Peyer's patch (tissue), 4 donors: Measurements from ENCODE around the gene POTEJ. TPM values are rescaled to one million over a fixed set of nuclear protein-coding genes. Genes with fewer than 3 reads are reported as not detected.
A peak's percentile ranks its signal among the peaks of the same experiment; 100 is the strongest.
"Not testable (repeated sequence)": the region's sequence is repeated elsewhere in the genome, so short reads cannot be mapped to it uniquely, and the experiment has no call there.

Experiments used
- DNase-seq, 3 donors: peaks; one replicate each; pipeline ENCODE4 v3.0.0-alpha.2; 2017 to 2019
- H3K27ac ChIP-seq, 4 donors: fragments of 200-600 bp; sonication (generic); one replicate each; pipeline ENCODE4 v1.5.1; 2016 to 2019
- H3K27me3 ChIP-seq, 2 donors: fragments of 200-600 bp; sonication (generic); one replicate each; pipeline ENCODE4 v1.5.1; 2019
- H3K36me3 ChIP-seq, 3 donors: fragments of 200-600 bp; sonication (generic); one replicate each; pipeline ENCODE4 v1.5.1; 2016 to 2019
- H3K4me1 ChIP-seq, 4 donors: fragments of 200-600 bp; sonication (generic); one replicate each; pipeline ENCODE4 v1.5.1; 2016 to 2019
- H3K4me3 ChIP-seq, 4 donors: fragments of 200-600 bp; sonication (generic); 1 replicate in 3 of 4; 2 replicates in 1 of 4; pipeline ENCODE4 v1.5.1; 2016 to 2019; ENCODE audit warnings: mild to moderate bottlenecking in 1 of 4
- H3K9me3 ChIP-seq, 4 donors: fragments of 200-600 bp; sonication (generic); one replicate each; pipeline ENCODE4 v1.5.1; 2016 to 2019; ENCODE audit warnings: mild to moderate bottlenecking in 1 of 4
- total RNA-seq, 4 donors: library from RNA; depleted of rRNA; stranded (reverse); fragments of >200 nt; gene quantifications; one replicate each; pipeline ENCODE4 v1.1.0, GENCODE V29; 2016

Gene POTEJ
- 1 to 10 TPM in 1 of 4 donors, not detected in 3; 1.7 TPM for total RNA-seq

- not testable (repeated sequence) for DNase-seq, H3K4me3 ChIP-seq, H3K27me3 ChIP-seq, H3K36me3 ChIP-seq, H3K4me1 ChIP-seq, H3K9me3 ChIP-seq, H3K27ac ChIP-seq
Observed at GRCh38 chr2:130611140-130611539, at the start of gene POTEJ. POTEJ (plus strand) TSS chr2:130611440; CDS start chr2:130611533, 93 bp downstream.

- H3K27ac ChIP-seq = not testable (repeated sequence)
Observed at GRCh38 chr2:130566165-130566564, 45.1 kb upstream of the POTEJ start.

GRCh38 chr2:130571929-130572328, 39.3 kb upstream of the POTEJ start:
- DNase-seq, H3K27ac ChIP-seq, H3K9me3 ChIP-seq, H3K4me3 ChIP-seq, H3K4me1 ChIP-seq, H3K27me3 ChIP-seq, H3K36me3 ChIP-seq: not testable (repeated sequence)

More at GRCh38 chr2:130566165-130566564, 45.1 kb upstream of the POTEJ start:
- not testable (repeated sequence) for H3K9me3 ChIP-seq, H3K4me3 ChIP-seq, H3K36me3 ChIP-seq, DNase-seq, H3K4me1 ChIP-seq, H3K27me3 ChIP-seq

GRCh38 chr2:130574230-130574629, 37.0 kb upstream of the POTEJ start:
- peak in 1 of 3 donors; percentile 9 for DNase-seq

GRCh38 chr2:130576209-130576784, 34.9 kb upstream of the POTEJ start:
- not testable (repeated sequence) for H3K36me3 ChIP-seq, DNase-seq, H3K4me1 ChIP-seq, H3K9me3 ChIP-seq, H3K27ac ChIP-seq, H3K4me3 ChIP-seq, H3K27me3 ChIP-seq

More at GRCh38 chr2:130574230-130574629, 37.0 kb upstream of the POTEJ start:
- not testable (repeated sequence) for H3K9me3 ChIP-seq, H3K4me3 ChIP-seq, H3K36me3 ChIP-seq, H3K4me1 ChIP-seq, H3K27ac ChIP-seq, H3K27me3 ChIP-seq

GRCh38 chr2:130577559-130577958, 33.7 kb upstream of the POTEJ start:
- H3K27ac ChIP-seq, H3K27me3 ChIP-seq, H3K9me3 ChIP-seq, H3K4me3 ChIP-seq, H3K4me1 ChIP-seq, DNase-seq, H3K36me3 ChIP-seq: not testable (repeated sequence)

GRCh38 chr2:130579121-130579520, 32.1 kb upstream of the POTEJ start:
- not testable (repeated sequence) for H3K27me3 ChIP-seq, H3K9me3 ChIP-seq, H3K4me3 ChIP-seq, H3K4me1 ChIP-seq, DNase-seq, H3K36me3 ChIP-seq, H3K27ac ChIP-seq

- peak in 1 of 3 donors; percentile 6 for DNase-seq
Observed at GRCh38 chr2:130581491-130581890, 29.7 kb upstream of the POTEJ start.

GRCh38 chr2:130582970-130583369, 28.3 kb upstream of the POTEJ start:
- H3K27me3 ChIP-seq, H3K27ac ChIP-seq, H3K9me3 ChIP-seq, H3K4me1 ChIP-seq, H3K36me3 ChIP-seq, H3K4me3 ChIP-seq: not testable (repeated sequence)
- peak in 1 of 3 donors; percentile 5 for DNase-seq

More at GRCh38 chr2:130581491-130581890, 29.7 kb upstream of the POTEJ start:
- not testable (repeated sequence) for H3K27me3 ChIP-seq, H3K4me1 ChIP-seq, H3K4me3 ChIP-seq, H3K36me3 ChIP-seq, H3K27ac ChIP-seq, H3K9me3 ChIP-seq

GRCh38 chr2:130583582-130583981, 27.7 kb upstream of the POTEJ start:
- not testable (repeated sequence) for H3K27ac ChIP-seq, H3K36me3 ChIP-seq, H3K27me3 ChIP-seq, H3K9me3 ChIP-seq, H3K4me1 ChIP-seq, H3K4me3 ChIP-seq
- peak in 1 of 3 donors; percentile 52 for DNase-seq

- H3K36me3 ChIP-seq, H3K4me1 ChIP-seq, H3K9me3 ChIP-seq, H3K27me3 ChIP-seq, H3K27ac ChIP-seq, DNase-seq, H3K4me3 ChIP-seq: not testable (repeated sequence)
Observed at GRCh38 chr2:130584726-130585125, 26.5 kb upstream of the POTEJ start.

GRCh38 chr2:130588688-130589458, 22.4 kb upstream of the POTEJ start:
- H3K9me3 ChIP-seq, H3K36me3 ChIP-seq, DNase-seq, H3K27ac ChIP-seq, H3K27me3 ChIP-seq, H3K4me1 ChIP-seq, H3K4me3 ChIP-seq: not testable (repeated sequence)

- H3K4me3 ChIP-seq, H3K27ac ChIP-seq, H3K4me1 ChIP-seq: not testable (repeated sequence)
Observed at GRCh38 chr2:130590170-130590841, 20.9 kb upstream of the POTEJ start.

GRCh38 chr2:130590842-130591359, 20.3 kb upstream of the POTEJ start:
- not testable (repeated sequence) for H3K27ac ChIP-seq, DNase-seq, H3K27me3 ChIP-seq, H3K4me3 ChIP-seq, H3K4me1 ChIP-seq, H3K9me3 ChIP-seq, H3K36me3 ChIP-seq

More at GRCh38 chr2:130590170-130590841, 20.9 kb upstream of the POTEJ start:
- H3K36me3 ChIP-seq, DNase-seq, H3K27me3 ChIP-seq, H3K9me3 ChIP-seq: not testable (repeated sequence)
